Spleen (tissue), 11 donors: ENCODE measurements around the gene MTA1. TPM values are rescaled to one million over a fixed set of nuclear protein-coding genes. Genes with fewer than 3 reads are reported as not detected.

ENCODE experiments used
- DNase-seq: peaks from one replicate; pipeline ENCODE4 v3.0.0-alpha.2; 2020
- H3K27ac ChIP-seq, 8 donors: fragments of 200-600 bp; sonication (generic) in 7 of 8; 1 replicate in 4 of 8; 2 replicates in 4 of 8; pipeline versions ENCODE4 v1.5.0 to v1.8.0; 2016 to 2021; ENCODE audit warnings: inconsistent platforms in 4 of 8, mild to moderate bottlenecking in 4 of 8, moderate library complexity in 1 of 8
- H3K27me3 ChIP-seq, 7 donors: fragments of 200-600 bp; sonication (generic) in 6 of 7; replicated peaks in 1 of 7; 1 replicate in 4 of 7; 2 replicates in 3 of 7; pipeline versions ENCODE4 v1.5.0 to v1.8.0; 2016 to 2021; ENCODE audit warnings: inconsistent platforms in 3 of 7, mild to moderate bottlenecking in 1 of 7
- H3K36me3 ChIP-seq, 6 donors: fragments of 200-600 bp; sonication (generic) in 5 of 6; 1 replicate in 4 of 6; 2 replicates in 2 of 6; pipeline versions ENCODE4 v1.5.0 to v1.8.0; 2016 to 2021; ENCODE audit warnings: inconsistent platforms in 2 of 6
- H3K4me1 ChIP-seq, 6 donors: fragments of 200-600 bp; sonication (generic) in 5 of 6; 1 replicate in 3 of 6; 2 replicates in 3 of 6; pipeline versions ENCODE4 v1.5.0 to v1.8.0; 2016 to 2021; ENCODE audit warnings: inconsistent platforms in 3 of 6
- H3K4me3 ChIP-seq, 8 donors: fragments of 200-600 bp; sonication (generic) in 7 of 8; 1 replicate in 4 of 8; 2 replicates in 4 of 8; pipeline versions ENCODE4 v1.5.0 to v1.8.0; 2016 to 2021; ENCODE audit warnings: inconsistent platforms in 4 of 8, mild to moderate bottlenecking in 4 of 8, moderate library complexity in 2 of 8
- H3K9me3 ChIP-seq, 8 donors: fragments of 200-600 bp; sonication (generic) in 7 of 8; 1 replicate in 4 of 8; 2 replicates in 4 of 8; pipeline versions ENCODE4 v1.5.0 to v1.8.0; 2016 to 2021; ENCODE audit warnings: inconsistent platforms in 4 of 8
- CTCF ChIP-seq, 11 experiments: fragments of 200-600 bp in 7 of 11; fragments of 450-650 bp in 4 of 11; sonication (generic) in 4 of 11; IDR thresholded peaks in 8 of 11; conservative IDR thresholded peaks in 3 of 11; 1 replicate in 7 of 11; 2 replicates in 4 of 11; pipeline versions ENCODE4 v1.4.0 to v1.8.0; 2016 to 2021; ENCODE audit warnings: antibody characterized with exemption in 11 of 11, inconsistent platforms in 4 of 11, mild to moderate bottlenecking in 1 of 11
- POLR2A ChIP-seq, 3 donors: fragments of 450-650 bp; IDR thresholded peaks; one replicate each; pipeline ENCODE4 v1.5.1; 2017; ENCODE audit warnings: antibody characterized with exemption in 3 of 3, mild to moderate bottlenecking in 1 of 3
- POLR2AphosphoS5 ChIP-seq, 3 donors: sonication (generic); formaldehyde crosslinking; IDR thresholded peaks; one replicate each; pipeline ENCODE4 v1.5.1; 2017; ENCODE audit warnings: antibody characterized with exemption in 3 of 3
- WGBS, 5 donors: extraction: QIAGEN DNeasy Blood & Tissue Kit in 3 of 5; methylation state at CpG; one replicate each; pipeline versions ENCODE4 v1.1.5 to v1.1.7; 2013 to 2018; 5-methylcytosine and 5-hydroxymethylcytosine counted together
- intact Hi-C: fragments of 100-400 bp; cut with DNase I; formaldehyde crosslinking; loops from one replicate; pipeline ENCODE4 v1.15.0; 2023; ENCODE audit warnings: low total_unique reads
- polyA plus RNA-seq, 3 donors: library from polyadenylated mRNA; stranded (reverse); fragments of 200-250 nt; gene quantifications; one replicate each; pipeline ENCODE4 v1.2.1, GENCODE V29; 2013
- total RNA-seq, 7 donors: library from RNA; depleted of rRNA in 3 of 7; stranded (reverse); fragments of >200 nt in 3 of 7; fragmentation: NEBNext Ultra II Directional in 4 of 7; extraction: Animal tissue kit (Norgen Biotek cat#: 25700) in 4 of 7; gene quantifications; one replicate each; pipeline versions ENCODE4 v1.1.0 to v1.2.1, GENCODE V29; 2016 to 2021
- donor health status: healthy with polysubstance abuse.
- donor health status: DM: no; HTN: no; CAD: no; lungs with moderate emphysema.
- donor health status: DM: no; HTN: no; CAD: no.
- donor health status: Bipolar disorder and iron deficiency.
- donor health status: healthy.
- donor health status: DM: no; HTN: no; CAD: no.
- donor health status: DM: yes; HTN: yes; CAD: no.

The MTA1 gene
- total and polyA plus RNA-seq, 10 donors, result 33.0 to 128 (median 78.2) TPM

GRCh38 chr14:105496831-105497591, 77.4 kb downstream of the MTA1 start:
- no peak for DNase-seq
- H3K36me3 ChIP-seq, result peaks cover 0 to 43% (median 0%) of the 10 kb centered on the region in 6 donors
- H3K4me1 ChIP-seq, result peaks cover 0 to 9% (median 3%) of the 10 kb centered on the region in 6 donors
- no peak overlapping the region for H3K27ac ChIP-seq
- no peak overlapping the region for H3K4me3 ChIP-seq
- no peaks in the 10 kb centered on the region for H3K9me3 ChIP-seq
- no peaks in the 10 kb centered on the region for H3K27me3 ChIP-seq
- WGBS, 5 donors, result 91 to 97% (median 96%) methylated on average over 14 to 32 of the region's 32 CpGs
- TF ChIP-seq POLR2AphosphoS5 (IDR thresholded peaks at IDR 0.05) (no peak), POLR2A (IDR thresholded peaks at IDR 0.05) (no peak), CTCF (IDR thresholded peaks at IDR 0.05 in 8 of 11, conservative IDR thresholded peaks at IDR 0.05 in 3 of 11) (no peak)
- intact Hi-C loops, result no loop called here

GRCh38 chr14:105497671-105498429, 78.2 kb downstream of the MTA1 start:
- peaks cover 0 to 7% (median 0%) of the 10 kb centered on the region in 7 donors for H3K27me3 ChIP-seq
- DNase-seq, result no peak
- peaks cover 0 to 36% (median 0%) of the 10 kb centered on the region in 6 donors for H3K36me3 ChIP-seq
- no peak overlapping the region for H3K4me3 ChIP-seq
- WGBS, 5 donors, result 94 to 96% (median 95%) methylated on average over 21 to 31 of the region's 31 CpGs
- H3K4me1 ChIP-seq, result peaks cover 0 to under 1% (median 0%) of the 10 kb centered on the region in 6 donors
- no peak for TF ChIP-seq POLR2A (IDR thresholded peaks at IDR 0.05)
- no peak for TF ChIP-seq POLR2AphosphoS5 (IDR thresholded peaks at IDR 0.05)
- TF ChIP-seq CTCF (IDR thresholded peaks at IDR 0.05 in 8 of 11, conservative IDR thresholded peaks at IDR 0.05 in 3 of 11), result no peak
- no peaks in the 10 kb centered on the region for H3K9me3 ChIP-seq
- H3K27ac ChIP-seq, result no peak overlapping the region
- intact Hi-C loops, result no loop called here

- no peak overlapping the region for H3K4me3 ChIP-seq
- no peak overlapping the region for H3K27ac ChIP-seq
- peaks cover 0 to 10% (median 0%) of the 10 kb centered on the region in 7 donors for H3K27me3 ChIP-seq
- intact Hi-C loops, result no loop called here
- no peaks in the 10 kb centered on the region for H3K9me3 ChIP-seq
- DNase-seq, result no peak
- TF ChIP-seq POLR2AphosphoS5 (IDR thresholded peaks at IDR 0.05), result no peak
- no peak for TF ChIP-seq CTCF (IDR thresholded peaks at IDR 0.05 in 8 of 11, conservative IDR thresholded peaks at IDR 0.05 in 3 of 11)
- no peak for TF ChIP-seq POLR2A (IDR thresholded peaks at IDR 0.05)
- H3K36me3 ChIP-seq, result peaks cover 0 to 28% (median 0%) of the 10 kb centered on the region in 6 donors
- H3K4me1 ChIP-seq, result no peaks in the 10 kb centered on the region
- WGBS, 5 donors, result 87 to 96% (median 94%) methylated on average over 18 to 36 of the region's 36 CpGs
Measured at GRCh38 chr14:105498430-105499255, 79.0 kb downstream of the MTA1 start.
